NCI-H2029 treated with DMSO at 0.1 percent for 48 hours (cell line): ENCODE results near the gene ADGRB2.

Experiments used
- DNase-seq: peaks from one replicate; lab custom pipeline; 2025; lab: John Stamatoyannopoulos, UW

Gene ADGRB2

GRCh38 chr1:31747304-31747703 is 16.8 kb downstream of the ADGRB2 start:
- no peak for DNase-seq

GRCh38 chr1:31746687-31747086 is 17.5 kb downstream of the ADGRB2 start:
- no peak for DNase-seq

DNA sequence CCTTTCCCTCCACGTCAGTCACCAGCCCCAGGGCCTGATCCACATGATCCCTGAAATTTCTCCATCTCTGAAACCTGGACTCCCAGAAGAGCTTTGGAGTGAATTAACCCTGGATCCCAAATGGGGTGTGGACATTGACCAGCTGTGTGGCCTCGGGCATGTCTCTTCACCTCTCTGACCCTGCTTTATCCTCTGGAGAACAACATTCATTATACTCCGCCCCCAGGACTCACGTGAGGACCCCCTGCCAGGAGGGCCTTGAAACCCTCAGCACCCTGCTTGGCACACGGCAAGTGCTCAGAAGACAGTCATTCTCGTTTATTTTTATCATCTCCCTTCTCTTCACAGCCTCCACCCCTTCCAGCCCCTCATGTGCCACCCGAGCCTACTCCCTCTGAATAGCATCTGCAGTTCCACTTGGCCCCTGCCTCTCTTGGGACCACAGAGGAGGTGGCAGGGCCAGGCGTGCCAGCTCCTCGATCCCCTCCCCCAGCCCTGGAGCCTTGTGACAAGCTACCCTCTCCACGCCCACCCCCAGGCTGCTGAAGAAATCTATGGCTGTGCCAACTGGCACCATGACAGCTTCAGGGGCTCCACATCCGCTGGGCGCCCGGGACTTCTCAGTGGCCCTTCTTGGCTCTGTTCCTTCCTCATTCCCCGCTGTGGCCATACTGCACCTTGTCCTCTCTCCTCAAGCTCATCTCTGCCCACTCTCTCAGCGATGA is 18.0 kb downstream of the ADGRB2 start:
- DNase-seq: no peak

DNA sequence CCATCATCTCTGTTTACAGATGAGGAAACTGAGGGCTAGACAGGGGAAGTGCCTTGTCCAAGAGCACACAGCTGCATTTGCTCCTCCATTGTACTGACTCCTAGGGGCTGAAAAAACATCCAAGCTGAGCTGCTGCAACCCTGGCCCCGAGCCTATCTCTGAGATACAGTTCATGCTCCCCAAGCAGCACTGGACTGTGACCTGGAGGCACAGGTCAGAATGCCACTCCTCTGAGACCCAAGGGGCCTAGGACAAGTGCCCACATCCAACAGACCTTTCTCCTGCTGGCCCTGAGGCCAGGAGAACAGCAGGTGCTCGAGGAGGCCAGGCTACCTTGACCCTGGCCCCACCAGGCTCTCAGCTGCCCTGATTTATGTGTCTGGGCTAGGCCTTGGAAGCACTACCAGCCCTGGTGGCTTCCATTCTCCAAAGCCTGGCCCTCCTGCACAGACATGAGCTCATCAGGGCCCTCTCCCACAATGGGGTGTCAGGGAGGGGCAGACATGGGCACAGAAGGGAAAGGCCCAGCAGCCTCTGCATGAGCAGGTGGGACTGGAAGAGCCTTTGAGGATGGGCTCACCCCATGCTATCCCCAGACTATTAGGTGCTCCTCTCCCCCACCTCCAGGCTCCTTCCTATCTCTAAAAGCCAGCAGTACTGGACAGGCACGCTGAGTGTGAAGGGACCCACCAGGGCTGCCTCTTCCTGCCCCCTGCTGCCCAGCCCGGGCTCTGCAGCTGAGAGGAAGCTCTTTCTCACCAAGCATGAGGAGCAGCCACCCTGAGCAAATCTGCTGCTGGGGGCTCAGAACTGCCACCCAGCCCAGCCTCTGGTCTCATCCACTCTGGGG is 18.8 kb downstream of the ADGRB2 start:
- no peak for DNase-seq

GRCh38 chr1:31744165-31744888 is 19.8 kb downstream of the ADGRB2 start:
- no peak for DNase-seq

GRCh38 chr1:31742462-31743212 is 21.5 kb downstream of the ADGRB2 start:
- DNase-seq: no peak

- no peak for DNase-seq
Measured at GRCh38 chr1:31739346-31739745, 24.8 kb downstream of the ADGRB2 start.

- DNase-seq: no peak
Measured at GRCh38 chr1:31736675-31737074, 27.5 kb downstream of the ADGRB2 start.

- no peak for DNase-seq
Measured at GRCh38 chr1:31735571-31735970, 28.6 kb downstream of the ADGRB2 start.

GRCh38 chr1:31734582-31735107 is 29.5 kb downstream of the ADGRB2 start:
- DNase-seq: no peak

DNA sequence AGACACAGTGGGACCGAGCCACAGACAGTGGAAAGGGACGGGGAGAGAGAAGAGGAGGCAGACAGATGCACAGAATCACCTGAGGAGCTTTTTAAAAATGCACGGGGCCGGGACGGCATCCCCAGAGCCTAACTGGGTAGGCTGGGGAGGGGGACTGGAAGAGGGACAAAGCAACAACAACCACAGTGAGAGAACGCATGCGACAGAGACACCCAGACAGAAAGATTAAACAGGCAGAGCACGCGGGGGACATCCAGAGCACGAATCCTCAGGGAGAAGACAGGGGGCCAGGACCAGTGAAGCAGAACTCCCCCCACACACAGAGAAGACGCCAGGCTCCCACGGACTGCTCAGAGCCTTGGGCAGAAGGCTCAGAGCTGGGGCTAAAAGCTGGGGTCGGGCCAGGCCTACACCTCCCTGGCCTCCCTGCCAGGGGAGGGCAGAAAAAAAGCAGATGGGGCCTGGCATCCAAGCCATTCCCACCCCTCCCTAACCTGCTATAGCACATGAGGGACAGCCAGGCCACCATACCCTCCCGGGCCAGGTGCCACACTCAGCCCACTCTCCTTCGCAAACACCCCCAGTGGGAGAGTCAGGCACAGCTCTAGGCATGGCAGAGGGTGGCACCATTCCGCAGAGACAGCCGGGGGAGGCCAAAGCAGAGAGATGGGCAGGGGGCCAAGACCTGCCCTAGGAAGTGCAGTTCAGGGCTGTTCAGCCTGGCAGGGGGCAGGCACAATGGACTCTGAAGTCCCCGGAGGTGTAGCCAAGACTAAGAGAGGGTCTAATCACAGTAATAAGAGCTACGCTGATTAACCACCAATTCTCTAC is 30.5 kb downstream of the ADGRB2 start:
- DNase-seq: no peak

- no peak for DNase-seq
Measured at GRCh38 chr1:31732751-31733289, 31.3 kb downstream of the ADGRB2 start.

DNA sequence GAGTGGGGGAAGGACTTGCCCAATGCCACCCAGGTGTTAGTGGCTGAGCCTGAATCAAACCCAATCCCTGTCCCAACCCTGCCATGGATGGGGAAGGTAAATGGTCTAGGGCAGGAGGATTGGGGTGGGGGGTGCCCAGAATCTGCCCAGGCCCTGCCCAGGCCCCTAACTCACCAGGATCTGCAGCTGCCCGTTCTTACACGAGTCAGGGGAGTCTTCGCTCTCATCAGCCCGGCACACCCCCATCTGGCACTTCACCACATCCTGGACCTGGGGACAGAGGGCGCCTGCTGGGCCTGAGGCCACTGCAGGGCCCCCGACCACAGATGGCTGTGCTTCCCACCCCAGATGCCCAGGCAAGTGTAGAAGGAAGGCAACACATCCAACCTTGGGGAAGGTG is 31.8 kb downstream of the ADGRB2 start:
- DNase-seq: no peak

DNA sequence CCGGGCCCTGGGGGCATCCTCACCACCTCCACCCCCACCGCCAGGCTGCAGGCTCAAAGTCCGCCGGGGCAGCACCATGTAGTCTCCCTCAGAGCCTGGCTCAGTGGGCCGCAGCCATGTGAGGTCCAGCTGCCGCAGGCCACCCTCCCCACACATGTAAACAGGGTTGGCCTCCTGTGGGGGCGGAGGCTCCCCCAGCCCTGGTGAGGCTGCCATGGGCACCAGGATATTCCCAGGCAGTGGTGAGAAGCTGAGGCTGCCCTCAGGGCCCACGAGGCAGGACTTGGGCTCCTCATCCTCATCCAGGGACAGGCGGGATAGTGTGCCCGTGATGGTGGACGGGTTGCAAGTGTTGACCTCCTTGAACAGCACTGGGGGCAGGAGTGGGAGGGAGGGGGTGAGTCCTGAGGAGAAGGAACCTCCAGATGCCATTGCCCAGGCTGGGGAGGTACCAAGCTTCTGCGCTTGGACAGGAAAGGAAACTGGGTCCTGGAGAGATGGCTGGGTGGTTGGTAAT is 33.0 kb downstream of the ADGRB2 start:
- DNase-seq: no peak

DNA sequence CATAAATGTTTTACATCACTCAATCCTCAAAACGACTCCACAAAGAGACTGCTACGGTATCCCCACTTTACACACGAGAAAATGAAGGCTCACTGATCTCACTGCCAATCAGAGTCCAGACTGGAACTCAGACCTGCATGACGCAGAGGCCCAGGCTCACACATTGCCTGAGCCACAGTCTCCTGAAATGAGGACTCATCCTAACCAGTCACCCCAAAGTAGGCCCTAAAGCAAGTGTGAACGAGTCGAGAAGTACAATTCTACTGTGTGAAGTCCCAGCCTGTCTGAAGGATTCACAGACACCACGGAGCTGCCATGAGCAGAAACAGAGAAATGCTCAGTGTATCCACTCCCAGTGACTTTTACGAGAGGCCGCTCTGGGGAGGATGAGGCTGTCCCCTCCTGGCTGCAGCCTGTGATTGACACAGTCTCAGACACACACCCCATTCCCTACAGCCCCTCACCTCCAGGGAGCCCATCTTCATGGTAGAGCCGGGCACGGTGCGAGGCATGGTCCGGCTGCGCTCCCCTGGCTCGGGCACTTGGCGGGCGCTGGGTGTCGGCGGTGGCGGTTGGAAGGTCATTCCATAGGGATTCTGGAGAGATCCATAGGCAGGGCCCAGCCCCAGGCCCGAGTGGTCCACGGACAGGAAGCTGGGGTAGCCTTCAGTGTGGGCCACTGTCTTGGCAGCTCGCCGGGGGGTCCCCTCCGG is 33.6 kb downstream of the ADGRB2 start:
- no peak for DNase-seq

DNA sequence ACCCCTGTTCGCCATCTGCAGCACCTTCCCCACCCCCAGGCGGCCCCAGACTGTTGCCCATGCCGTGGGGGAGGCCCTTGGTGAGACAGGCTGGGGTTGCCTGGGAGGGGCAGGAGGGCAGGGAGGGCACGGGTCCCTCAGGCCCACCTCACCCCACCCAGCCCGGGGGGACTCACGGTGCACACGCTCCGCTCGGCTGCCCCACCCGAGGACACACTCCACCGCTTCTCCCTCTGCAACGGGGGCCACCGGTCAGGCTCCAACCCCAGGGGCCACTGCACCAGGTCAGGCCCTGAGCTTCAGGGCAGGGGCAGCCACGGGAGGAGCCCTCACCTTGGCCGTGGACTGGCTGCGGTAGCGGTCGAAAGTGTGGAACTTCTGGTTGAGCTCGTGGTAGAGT is 36.3 kb downstream of the ADGRB2 start:
- DNase-seq: no peak

- DNase-seq: no peak
Measured at GRCh38 chr1:31727195-31727594, 36.9 kb downstream of the ADGRB2 start.

DNA sequence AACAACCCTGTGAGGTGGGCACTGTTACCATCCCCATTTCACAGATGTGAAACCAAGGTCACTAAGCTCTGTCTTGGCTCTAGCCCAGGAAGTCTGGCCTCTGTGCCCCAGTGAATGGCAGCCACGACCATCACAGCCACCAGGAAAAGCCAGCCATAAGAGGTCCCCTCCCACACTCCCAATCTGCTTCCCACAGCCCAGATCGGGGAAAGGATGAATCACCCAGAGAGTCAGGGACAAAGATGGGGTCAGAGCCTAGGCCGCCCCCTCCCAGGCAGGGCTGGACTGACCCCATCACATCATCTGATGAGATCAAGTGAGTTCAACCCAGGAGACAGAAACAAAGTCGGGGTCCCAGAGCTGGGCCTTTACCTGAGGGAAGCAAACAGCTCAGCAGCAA is 37.4 kb downstream of the ADGRB2 start:
- DNase-seq: no peak

DNA sequence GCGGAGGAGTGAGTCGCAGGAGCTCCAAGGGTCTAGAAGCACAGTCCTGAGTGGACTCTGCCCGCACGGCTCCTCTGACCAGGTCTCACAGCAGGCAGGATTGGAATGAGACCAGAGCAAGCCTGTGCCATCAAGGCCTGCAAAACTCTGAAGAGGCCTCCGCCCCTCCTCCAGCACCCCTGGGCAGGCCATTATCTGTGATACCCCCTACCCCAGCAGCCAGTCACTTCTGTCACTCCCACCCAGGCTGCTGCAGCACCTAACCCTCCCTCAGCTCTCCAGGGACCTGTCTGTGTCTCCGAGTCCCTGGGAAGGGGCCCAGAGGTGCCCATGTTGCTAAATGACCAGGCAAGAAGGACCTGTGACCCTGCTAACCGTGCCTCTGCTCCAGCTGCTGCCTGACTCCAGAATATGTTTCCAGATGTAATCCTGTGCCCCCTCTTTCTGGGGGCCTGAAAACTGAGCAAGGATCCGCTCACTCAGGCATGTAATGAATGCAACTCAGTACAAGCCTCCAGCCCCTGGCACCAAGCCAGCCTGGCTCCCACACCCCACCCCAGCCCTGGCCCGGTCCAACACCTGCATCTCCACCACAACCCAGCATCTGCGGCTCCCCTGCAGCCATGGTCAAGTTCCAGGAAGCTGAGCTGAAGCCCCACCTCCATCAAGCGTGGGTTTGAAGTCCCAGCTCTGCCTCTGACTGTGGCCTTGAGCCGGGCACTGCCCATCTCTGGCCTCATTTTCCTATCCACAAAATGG is 38.2 kb downstream of the ADGRB2 start:
- DNase-seq: no peak
